HG02840 (cell line): ENCODE results near the gene MYH10.

Experiments used
- ATAC-seq: cut with Tn5 transposase; IDR thresholded peaks from one replicate; pipeline ENCODE4 v1.9.1; 2021; ENCODE audit warnings: mild to moderate bottlenecking, moderate library complexity, moderate number of reproducible peaks; ENCODE audit not compliant: unreplicated experiment, low FRiP score

MYH10 gene

DNA sequence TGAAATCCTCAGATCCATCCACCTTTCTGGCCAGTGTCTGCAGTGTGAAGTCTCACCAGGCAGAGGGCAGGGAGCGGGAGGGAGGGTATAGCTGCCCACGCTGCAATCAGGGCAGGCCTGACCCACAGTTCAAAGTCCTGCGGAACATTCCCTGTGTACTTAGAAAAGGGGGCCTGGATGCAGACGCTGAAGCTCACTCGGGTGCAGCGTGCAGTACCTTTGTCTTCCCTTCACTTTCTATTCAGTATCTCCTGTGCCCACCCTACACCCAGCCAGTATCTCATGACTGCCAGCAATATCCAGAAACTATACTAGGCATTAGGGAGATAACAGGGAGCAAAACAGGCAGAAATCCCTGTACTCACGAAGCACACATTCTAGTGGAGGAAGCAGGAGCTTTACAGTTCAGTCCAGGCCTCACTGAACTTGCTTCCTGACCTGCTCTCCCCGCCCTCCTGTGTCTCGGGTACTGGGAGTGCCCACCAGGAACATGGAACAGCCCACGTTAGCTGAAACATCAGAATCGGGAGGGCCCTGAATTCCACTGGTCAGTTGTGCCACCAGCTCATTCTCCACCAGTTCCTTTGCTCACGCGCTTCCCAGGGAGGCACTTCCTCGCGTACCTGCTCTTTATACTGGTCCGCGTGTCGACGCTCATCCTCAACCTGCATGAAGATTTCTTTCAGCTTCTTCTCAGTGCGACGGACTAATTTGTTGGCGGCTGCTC is 152.6 kb downstream of the MYH10 start:
- no peak for ATAC-seq

DNA sequence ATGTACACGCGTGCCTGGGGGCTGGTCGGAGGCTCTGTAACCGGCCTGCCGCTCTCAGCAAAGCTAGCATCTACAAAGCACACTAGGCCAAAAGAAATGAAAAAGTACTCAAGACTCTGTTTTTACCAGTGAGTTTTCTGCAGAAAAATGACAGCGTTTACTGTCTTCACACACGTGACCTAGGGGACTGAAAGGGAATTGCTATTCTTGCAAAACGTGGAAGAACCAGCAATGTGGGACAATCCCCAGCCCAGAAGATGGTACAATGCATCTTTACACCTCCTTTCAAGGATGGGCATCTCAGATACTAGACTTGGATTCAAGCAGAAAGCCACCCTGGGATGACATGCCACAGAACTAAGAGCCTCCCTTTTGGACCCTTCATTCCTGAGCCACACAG is 153.4 kb downstream of the MYH10 start:
- ATAC-seq: no peak

DNA sequence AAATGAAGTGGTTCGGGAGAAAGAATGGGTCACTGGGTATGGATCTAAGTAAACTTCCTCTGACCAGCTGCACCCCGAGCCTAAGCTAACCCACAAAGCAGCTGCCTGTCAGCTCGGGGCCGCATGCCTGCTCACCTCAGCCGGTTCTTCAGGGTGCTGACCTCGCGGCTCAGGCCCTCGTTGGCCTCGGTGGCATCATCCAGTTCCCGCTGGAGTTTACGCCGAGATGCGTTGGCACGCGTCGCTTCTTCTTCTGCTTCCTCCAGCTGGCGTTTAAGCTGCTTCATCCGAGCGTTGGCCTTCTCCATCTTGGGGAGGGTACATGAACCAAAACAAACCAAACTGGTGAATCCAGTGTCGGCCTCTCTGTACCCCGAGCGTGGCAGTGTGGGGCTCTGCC is 153.8 kb downstream of the MYH10 start:
- ATAC-seq: no peak

DNA sequence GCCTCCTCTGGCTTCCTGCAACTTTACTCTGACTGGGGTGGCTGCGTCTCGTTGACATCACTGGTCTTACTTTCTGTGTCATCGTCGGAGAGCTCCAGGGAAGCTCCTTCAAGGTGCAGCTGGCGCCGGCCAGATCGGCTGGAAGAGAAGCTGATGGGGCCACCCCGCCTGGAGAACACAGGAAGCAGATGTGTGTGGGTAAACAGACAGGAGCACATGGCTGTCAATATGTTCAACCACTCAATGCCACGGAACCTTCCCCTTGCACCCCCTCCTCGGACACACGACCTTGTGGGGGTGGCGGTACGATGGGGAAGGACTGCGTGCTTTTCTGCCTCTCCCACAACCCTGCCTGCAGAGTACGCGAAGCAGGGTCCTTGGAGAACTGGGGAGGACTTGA is 154.7 kb downstream of the MYH10 start:
- ATAC-seq: no peak

DNA sequence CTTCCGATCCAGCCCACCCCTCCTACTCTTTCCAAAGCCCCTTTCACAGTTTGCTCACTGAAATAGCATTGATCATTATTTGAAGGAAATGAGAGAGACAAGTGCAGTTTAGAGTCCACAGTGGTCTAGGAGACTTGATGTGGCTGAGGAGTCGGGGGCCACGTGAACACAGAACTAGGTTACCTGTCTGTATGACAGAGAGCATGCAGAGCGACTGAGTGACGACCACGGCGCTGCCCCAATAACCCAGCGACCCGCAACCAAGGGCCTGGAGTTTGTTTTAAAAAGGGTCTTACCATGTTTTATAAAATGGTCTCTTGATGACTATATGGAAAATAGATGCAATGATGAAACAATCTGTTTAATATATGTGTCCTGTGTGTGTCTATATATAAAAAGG is 155.3 kb downstream of the MYH10 start:
- no peak for ATAC-seq

DNA sequence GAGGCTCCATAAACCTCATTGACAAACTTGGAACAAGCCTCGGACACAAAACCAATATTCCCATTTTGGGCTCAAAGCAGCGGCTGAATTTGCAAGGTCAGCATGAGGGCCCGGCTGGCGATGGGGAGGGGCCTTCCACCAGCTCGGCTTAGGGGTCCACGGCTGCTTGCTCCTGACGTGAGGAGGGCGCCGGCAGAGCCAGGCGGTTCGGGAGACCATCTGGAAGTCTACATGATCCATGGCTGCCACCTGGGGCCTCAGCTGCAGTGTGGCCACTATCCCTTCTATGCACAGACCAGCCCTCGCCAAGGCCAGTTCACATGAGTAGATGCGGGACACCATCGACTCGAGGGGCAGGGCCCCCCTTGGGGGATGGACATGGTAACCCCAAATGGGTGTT is 155.7 kb downstream of the MYH10 start:
- ATAC-seq: no peak

DNA sequence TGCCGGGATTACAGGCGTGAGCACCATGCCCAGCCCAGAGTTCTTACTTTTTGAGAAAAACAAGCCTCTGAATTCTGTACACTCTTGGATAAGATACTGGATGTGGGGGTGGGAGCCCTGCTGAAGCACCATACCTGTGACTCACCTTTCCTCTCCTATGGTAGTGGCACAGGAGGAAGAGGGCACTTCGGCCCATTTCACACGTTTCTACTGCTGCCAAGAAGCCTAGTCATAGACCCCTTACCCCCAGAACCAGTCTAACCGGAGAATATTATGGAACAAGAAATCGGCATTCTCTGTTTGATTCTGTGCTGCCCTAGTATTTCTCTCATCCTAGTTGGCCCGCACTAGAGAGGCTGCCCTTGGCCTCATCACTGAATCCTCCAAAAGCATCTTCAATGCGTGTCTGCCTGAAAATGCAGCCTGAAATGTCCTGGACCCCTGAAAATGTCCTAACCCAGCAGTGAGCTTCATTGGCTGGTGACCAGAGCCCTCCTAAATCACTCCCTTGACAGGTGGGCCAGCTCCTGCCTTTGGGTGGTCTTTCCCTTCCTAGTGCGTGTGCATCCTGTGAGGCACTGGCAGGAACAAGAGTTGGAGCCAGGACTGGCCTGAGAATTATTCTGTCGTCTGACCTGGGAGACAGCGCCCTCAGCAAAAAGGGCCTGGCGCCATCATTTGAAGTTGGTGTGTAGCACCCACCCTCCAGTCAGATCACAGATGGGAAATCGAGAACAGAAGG is 156.9 kb downstream of the MYH10 start:
- no peak for ATAC-seq

DNA sequence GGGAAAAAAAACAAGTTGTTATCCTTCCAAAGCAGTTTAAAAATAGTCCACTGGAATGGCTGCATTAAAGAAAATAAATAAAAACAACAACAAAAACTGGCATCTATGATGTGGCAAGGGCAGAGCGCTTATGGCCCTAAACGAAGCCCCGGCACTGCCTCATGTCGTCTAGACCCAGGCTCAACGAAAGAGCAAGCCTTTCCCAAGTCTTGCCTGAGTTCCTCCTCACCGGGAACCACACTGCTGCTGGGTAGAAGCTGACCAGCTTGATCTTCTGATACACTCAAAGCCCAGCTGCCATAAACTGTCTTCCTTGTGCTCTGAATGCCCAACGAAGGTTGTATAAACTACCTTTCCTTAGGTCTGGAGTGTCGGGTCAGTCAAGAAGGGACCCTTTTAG is 157.9 kb downstream of the MYH10 start:
- ATAC-seq: no peak

DNA sequence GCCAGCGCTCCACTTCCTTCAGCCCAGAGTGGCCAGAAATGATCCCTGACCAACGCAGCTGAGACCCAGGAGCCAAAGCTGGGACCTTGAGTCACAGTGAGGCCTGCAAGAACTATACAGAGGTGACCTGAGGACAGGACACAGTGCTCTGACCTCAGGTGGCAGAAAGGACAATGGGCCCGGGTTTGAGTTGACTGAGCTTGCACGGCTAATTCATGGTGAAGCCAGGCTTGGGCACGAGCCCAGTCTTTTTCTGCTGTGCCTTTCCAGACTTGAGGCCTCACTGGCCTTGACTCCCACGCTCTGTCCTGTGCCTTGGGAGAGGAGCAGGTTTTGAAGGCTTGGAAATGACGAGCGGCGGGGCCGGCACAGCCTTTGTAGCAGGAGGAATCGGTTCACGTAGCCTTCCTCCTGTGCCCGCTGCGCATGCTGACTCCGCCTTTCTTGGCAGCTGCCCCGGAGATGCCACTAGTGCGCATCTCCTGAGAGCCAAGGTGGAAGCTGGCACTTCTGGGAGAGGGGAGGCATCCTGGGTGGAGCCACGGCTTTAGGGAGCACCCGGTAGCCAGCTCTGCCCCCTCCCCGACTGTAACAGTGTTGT is 160.0 kb downstream of the MYH10 start:
- no peak for ATAC-seq

DNA sequence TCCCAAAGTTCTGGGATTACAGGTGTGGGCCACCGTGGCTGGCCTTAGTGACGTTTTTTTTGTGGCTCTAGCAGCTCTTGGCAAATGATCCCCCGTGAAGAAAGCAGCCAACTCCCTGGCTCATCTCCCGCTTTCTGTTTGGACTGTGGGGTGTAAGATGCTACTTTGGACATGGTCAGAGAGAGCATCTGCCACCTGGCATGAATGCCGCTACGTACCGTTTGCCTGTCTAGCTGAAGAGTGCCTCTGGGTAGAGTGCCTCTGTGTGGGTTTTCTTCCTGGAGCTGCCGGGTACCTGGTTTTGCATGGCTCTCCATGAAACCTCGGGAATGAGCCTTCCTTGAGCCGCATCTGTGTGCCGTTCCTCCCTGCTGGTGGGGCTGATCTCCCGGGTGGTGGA is 160.6 kb downstream of the MYH10 start:
- ATAC-seq: no peak

DNA sequence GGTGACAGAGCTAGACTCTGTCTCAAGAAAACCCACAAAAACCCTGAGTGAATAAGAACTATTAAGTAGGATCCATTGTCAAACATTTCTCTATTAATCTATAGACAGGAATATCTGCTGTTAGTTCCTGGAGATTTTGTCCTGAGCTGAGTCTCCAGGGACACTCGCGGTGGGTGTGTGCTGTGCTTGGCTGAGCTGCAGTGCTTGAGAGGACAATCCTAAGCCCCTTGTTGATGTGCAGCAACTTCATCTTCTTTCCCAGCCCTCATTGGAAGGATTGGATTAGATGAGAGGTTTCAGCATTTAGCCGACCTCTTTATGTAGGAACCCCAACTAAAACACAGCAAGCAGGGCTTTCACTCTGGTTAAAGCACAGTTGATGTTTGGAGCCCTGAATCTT is 161.5 kb downstream of the MYH10 start:
- ATAC-seq: no peak

DNA sequence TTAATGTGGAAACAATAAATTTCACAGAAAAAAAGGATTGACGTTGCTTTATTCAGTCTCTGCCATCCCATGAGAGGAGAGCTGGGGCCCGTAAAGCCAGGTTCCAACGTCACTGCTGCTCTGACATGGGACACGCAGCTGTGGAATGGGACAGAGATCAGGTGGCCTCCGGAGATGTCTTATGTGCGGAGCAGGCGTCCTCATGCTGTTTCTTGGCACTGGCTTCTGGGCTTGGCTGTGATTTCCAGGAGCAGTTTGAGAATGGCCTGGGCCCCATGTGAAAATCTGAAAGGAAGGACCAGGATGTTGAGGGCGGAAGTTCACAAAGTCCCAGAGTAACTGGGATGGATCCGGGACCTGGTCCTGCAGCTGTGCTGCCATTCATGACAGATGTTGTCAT is 162.4 kb downstream of the MYH10 start:
- ATAC-seq: no peak

DNA sequence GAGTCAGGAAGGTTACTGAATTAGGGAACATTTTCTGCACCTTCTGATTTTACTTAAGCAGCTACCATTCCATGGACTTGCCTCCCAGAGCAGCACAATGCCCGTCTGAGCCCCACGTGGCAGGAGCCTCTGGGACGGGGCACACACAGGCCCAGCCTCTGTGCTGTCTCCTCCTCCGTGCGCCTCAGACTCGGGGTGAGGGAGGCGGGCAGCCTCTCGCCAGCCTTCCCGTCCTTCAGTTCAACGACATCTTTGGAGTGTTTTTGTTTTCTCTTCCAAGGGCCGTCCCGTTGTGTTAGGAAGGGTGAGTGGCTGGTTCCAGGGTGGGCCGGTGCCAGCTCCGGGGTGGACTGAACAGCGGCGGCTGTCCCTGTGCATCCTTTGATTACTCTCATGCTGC is 163.0 kb downstream of the MYH10 start:
- ATAC-seq: no peak

DNA sequence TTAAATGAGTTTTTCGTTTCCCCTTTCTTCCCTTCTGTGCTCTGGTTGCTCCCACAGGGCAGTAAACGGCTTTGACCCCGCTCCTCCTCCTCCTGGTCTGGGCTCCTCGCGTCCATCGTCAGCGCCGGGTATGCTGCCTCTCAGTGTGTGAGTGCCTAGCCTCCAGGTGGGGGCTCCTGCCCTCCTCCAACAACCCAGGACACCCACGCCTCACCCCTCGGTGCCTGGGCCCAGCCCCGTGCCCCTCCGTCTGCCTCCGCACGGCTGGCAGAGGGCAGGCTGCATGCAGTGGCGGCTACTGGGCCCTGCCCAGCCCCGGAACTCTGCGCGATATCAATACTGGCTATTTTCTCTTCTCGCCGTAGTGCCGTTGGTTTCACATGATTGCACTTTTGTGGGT is 163.7 kb downstream of the MYH10 start:
- ATAC-seq: no peak

DNA sequence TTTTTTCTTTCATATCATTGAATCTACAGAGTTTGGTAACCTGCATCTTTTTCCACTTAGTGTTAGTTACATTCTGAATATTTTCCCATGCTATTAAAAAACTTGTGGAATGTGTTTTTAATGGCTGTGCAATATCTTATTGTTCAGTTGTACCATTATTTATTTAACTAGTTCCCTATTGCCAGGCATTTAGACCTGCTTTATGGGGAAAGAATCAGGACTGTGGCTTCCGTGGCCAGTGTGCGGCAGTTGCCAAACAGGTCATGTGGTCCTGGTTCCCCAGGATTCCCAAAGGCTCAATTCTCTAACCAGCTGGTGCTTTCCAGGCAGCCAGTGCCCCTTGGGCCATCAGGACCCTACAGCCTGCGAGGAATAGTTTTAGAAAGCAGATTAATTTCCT is 164.1 kb downstream of the MYH10 start:
- ATAC-seq: no peak

DNA sequence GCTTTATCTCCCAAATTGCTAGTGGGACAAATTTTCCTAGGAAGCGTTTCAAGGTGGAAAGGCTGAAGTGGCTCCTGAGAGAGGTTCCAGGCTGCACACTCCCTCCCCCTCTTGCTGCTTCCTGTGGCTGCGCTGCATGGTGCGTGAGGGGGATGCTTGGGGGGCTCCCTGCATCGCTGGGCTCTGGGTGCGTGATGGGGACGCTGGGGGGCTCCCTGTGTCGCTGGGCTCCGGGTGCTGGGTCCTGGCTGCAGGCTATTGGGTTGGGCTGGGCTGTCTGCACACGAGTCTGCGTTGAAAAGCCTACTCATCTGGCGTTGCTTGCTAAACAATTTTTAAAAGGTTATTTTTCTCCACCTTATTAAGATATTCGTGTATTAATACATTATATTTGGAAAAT is 164.8 kb downstream of the MYH10 start:
- ATAC-seq: no peak

DNA sequence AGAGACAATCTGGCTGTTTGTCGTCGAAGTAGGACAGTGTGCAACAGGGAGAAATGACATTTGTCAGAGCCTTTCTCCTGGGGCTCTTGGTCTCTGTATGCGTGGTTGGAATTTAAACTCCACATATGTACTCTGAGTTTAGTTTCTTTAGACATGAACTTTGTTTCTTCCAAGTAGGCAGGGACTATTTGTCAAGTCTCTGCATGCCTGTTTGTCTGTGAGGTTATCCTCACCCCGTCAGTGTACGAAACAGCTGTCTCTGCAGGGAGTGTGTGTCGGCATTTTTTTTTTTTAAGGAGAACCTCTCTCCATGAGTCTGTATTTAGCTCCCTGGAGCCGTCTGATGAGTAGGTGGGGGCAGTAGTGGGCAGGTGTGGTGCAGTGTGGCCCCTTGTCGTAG is 165.2 kb downstream of the MYH10 start:
- ATAC-seq: no peak

DNA sequence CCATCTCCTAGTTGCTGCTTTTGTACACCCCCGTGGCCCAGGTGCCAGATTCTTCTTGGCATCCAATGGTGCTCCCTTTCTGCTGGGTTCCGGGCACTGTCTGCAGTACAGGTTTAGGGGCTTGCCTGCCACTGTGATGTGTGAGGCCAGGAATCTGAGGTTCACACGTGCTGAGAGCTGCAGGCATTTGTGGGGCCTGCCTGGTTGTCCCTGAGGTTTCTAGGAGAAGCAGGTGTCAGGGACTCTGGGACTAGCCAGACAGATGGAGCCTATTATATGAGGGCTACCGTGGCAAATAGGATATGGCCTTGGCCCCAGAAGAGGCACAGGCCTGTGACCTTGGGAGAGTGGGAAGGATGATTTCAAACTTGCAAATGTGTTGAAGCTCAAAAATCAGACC is 165.6 kb downstream of the MYH10 start:
- ATAC-seq: no peak

DNA sequence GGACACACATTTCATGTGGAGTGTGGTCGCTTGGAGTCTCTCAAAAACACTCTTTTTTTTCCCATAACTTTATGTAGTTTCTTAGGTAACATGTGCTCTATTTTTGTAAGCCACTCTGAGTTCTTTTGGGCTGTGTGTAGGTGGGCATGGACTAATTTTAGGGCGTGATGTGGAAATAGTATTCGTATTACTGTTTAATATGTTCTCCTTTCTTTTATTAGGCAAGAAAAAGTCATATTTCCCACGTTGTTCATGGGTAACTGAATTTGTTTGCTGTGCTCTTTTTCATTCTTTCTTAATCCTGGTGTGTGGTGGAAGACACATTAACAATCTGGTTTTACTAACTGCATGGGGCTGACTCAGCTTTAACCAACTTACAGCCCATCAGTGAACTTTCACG is 167.4 kb downstream of the MYH10 start:
- no peak for ATAC-seq

DNA sequence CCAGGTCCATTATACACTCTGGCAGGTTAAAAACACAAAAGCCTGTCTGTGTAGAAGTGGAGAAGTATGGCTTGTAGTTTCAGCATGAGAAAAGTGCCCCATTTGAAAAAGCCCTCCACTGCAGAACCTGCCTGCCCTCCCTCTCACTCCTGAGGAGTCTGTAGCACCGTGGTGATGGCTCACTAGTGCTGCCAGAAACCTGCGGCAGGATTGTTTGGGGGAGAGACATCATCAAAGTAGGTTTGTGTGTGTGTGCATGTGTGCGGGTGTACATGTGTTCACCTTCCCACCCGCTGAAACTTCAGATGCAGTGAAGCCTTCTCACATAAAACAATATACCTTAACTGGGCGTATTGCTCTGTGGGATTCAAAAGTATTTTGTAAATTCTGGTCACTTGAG is 168.0 kb downstream of the MYH10 start:
- no peak for ATAC-seq

DNA sequence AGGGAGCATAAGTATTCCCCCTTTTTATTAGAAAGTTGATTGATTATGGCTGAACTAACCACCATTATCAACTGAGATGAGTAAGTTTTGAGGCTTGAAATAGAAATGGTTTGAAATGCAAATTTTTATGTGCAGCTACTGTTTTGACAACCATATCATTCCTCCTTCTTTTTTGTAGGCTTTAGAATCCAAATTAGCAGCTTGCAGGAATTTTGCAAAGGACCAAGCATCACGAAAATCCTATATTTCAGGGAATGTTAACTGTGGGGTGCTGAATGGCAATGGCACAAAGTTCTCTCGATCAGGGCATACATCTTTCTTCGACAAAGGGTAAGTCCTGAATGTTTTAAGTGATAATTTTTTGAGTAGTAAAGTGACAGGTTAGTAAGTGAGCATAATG is 170.7 kb downstream of the MYH10 start:
- no peak for ATAC-seq

DNA sequence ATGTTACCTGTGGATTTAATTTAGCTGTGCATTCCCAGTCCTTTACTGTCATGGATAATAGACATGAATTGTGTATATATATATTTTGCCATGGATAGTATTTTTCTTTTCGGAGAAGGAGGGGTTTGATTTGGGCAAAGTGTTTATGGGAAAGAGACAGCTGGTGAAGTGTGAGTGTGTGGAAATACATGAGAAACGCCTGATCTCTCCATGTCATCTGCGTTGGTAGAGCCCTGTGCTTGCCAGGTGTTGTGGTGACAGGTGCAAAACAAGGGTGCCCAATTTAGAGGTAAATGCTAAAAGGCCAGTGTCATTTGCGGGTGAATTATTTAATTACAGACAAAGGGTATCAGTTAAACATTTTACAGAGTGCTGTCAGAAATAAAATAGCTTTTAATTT is 171.4 kb downstream of the MYH10 start:
- no peak for ATAC-seq
